ENCODE data around the gene AP5B1.

Gene AP5B1

DNA sequence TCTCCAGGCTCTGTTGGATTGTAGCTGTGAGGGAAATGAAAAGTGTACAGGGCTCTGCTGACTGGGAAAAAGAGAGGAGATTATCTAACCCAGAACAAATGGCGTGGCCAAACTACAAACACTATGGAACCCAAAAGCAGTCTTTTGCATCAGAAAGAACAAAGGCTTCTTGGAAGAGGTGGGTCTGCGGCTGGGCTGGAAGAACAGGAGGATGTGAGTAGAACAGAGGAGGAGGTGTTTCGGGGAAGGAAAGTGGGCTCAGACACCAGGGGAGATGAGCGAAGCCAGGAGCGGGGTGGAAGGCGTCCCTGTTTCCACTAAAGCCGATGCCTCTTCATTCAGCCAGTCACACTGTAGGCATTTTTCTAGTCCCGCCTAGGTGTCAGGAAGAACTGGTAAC is 18.1 kb upstream of the AP5B1 start:
- DNase-seq: no peak

DNA sequence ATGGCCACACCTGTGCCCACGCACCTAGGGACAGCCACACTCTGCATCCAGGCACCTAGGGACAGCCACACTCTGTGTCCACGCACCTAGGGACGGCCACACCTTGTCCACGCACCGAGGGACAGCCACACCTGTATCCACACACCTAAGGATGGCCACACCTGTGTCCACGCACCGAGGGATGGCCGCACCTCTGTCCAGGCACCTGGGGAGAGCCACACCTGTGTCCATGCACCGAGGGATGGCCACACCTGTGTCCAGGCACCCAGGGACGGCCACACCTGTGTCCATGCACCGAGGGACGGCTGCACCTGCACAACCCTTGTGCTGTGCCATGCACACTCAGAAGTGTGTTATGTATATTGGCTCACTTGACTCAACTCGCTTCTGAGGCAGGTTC is 16.9 kb upstream of the AP5B1 start:
- DNase-seq: no peak

DNA sequence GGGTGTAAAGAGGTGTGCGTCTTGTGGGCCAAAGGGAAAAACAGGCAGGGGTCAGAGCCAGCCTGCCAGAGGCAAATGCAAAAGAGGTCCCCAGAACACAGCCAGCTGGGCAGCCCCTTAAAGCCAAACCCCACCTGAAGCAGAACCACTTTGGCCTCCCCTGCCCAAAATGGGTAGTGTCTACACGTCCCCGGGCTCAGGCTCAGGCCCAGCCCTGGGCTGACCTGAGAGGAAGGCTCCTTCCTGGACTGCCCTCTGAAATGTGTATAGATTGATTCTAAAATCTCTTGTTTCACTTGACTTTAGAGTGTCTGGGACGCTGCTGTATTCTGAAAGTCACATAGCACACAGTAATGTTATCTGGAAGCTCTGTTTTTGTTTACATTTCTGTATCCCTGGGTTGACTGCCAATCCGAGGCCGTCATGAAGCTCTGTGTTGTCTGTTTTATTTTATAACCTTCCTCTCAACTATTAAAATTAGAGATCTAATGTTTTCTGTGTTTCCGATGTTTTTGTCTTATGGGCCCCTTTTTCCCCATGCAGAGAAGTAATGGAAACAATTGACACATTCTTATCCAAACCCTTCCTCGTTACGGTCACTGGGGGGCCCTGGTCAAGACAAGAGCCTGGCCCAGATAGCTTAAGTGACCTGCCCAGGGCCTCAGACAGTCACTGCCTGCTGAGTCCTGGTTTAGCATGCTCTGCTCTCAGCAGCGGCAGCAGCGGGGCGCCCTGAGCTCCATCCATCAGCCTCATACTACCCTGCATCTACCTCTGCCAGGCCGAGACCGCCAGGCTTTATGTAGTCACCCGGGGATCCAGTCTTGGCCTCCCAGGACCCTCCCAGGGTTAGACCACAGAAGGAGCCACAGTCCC is 16.2 kb upstream of the AP5B1 start:
- no peak for DNase-seq

DNA sequence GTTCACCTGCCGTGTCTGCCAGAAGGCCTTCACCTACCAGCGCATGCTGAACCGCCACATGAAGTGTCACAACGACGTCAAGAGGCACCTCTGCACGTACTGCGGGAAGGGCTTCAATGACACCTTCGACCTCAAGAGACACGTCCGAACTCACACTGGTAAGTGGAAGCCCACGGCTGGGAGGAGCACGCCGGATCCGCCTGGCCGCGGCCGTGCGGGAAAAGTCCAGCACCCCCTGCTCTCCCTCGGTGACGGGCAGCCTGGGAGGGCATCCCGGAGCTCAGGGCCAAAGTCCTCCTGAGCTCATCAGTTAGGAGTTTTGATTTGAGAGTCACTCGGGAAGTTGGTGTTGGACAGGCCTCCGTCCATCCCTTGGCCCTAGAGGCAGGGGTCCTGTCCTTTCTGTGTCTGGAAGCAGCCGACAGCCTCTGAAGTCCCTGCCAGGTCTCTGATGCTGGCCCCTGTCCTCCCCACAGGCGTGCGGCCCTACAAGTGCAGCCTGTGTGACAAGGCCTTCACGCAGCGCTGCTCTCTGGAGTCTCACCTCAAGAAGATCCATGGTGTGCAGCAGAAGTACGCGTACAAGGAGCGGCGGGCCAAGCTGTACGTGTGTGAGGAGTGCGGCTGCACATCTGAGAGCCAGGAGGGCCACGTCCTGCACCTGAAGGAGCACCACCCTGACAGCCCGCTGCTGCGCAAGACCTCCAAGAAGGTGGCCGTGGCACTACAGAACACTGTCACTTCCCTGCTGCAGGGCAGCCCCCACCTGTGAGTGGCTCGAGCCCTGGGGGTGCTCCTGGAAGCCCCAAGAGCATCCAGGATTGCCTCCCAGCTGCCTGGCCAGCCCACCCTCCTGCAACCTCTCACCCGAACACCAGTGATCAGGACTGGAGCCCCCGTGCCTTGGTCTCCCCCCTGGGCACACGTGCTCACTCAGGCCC is 14.1 kb upstream of the AP5B1 start:
- no peak for DNase-seq

DNA sequence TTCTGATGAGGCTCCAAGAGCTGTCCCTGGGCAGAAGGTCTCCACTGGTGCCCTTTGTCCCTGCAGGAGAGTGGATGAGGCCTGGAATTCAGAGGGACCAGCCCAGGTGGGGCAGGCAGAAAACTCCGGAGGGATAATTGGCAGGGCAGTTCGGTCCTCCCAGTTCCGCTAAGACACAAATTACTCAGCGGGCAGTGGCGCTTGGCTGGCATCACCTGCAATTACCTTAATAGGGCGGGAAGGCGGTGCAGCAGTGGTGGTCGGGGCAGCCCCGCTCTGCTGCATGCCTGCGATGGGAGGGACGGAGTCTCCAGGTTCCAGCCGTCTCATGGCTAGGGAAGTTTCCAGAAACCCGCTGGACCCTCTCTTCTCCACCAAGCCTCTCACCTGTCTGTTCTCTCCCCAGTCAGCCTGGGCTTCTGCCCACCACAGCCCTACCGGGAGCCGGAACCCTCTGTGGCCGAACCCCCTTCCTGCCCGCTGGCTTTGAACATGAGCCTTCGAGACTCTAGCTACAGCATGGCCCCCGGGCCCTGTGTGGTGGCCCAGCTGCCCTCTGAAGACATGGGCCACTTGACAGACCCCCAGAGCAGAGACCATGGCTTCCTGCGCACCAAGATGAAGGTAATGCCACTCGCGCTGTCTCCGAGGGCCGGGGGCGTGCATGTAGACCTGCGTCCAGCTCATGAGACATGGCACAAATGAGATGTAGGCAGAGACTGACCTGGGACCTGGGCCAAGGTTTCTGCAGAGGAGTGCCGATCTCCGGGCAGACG is 13.0 kb upstream of the AP5B1 start:
- DNase-seq: no peak

DNA sequence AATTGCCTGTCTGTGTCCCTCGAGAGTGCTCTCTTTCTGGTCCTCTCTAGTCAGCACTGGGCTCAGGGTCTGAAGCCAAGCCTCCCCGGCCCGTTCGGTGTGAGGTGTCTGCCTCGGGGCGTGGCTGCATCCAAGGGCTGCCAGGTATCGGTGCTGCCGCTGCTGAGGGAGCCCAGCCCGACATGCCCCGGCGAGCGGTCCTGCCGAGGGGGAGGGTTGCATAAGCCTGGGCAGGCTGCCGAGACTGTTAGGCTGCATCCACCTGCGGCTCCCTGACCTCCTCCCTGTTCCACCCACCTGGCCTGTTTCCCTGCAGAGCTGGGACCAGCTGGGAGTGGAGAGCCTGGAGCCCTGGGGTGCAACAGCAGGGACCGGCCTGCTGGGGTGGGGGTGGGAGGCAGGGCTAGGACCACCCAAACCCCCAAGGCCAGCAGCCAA is 12.4 kb upstream of the AP5B1 start:
- DNase-seq: no peak

DNA sequence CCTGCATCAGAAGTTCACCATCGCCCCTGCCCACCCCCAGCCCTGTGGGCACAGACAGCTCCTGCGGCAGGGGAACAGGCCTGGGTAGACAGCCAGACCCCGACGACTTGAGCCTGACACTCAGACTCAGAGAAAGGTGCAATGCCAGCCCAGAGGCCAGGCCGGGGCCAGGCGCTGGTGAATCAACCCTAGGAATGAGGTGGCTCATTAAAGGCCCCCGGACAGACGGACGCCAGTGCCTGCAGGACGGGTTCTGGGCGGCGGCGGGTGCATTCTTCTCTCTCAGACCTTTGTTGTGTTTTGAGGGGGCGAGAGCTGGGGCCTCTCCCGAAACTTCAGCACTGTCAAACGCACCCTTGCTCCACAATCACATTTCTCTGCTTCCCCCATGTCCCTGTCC is 11.7 kb upstream of the AP5B1 start:
- no peak for DNase-seq

DNA sequence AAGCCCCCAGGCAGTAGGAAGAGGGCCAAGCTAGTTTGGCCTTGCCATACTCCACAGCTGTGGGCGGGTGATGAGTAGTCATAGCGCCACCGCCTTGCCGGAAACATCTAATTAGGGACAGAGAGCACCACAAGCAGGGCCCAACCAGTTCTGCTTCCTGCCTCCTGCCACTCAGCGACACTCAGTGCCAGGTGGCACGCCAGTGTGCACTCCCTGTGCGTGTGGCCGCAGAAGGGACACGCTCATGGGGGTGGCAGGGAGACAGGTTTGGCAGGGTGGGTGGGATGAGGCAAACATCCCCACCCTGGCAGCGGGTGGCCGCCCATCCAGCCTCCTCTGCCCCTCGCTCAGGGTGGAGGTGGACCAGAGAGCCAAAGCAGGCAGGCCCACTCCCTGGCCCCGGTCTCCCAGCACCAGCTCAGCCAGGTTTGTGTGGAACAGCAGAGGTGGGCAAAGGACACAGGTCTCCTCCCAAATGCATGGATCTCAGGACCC is 11.0 kb upstream of the AP5B1 start:
- peak; percentile 36 to 66 for DNase-seq

DNA sequence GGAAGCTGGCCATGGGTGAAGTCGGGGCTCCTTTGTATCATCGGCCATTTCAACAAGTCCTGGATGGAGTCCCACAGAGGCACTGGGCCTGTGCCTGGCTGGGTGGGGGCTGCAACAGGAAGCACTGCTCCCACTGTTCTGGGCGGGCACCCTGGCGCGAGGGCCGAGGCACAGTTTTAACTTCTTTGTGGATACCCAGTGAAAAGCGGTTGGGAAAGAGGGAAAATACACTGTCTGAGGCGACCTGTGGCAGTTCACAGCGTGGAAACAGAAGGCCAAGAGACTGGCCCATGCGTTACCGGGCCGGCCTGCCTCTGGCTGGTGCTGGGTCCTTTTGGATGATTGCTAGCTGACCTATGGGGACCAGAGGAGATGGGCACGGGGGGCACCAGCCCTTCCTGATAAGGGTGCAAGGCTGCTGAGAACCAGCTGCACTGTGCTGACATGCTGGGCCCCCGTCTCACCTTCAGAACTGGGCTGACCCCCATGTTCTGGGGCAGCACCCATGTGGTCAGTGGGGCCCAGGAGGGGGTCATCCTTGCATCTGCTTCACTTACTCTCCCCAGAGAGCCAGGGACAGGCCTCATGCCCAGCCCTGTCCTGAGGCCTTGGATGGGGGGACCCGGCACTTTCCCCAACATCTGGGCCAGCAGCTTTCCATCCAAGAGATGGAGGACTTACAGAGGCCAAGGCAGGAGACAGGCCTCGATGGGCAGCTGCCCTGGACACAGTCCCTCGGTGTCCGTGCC is 10.3 kb upstream of the AP5B1 start:
- DNase-seq: no peak

DNA sequence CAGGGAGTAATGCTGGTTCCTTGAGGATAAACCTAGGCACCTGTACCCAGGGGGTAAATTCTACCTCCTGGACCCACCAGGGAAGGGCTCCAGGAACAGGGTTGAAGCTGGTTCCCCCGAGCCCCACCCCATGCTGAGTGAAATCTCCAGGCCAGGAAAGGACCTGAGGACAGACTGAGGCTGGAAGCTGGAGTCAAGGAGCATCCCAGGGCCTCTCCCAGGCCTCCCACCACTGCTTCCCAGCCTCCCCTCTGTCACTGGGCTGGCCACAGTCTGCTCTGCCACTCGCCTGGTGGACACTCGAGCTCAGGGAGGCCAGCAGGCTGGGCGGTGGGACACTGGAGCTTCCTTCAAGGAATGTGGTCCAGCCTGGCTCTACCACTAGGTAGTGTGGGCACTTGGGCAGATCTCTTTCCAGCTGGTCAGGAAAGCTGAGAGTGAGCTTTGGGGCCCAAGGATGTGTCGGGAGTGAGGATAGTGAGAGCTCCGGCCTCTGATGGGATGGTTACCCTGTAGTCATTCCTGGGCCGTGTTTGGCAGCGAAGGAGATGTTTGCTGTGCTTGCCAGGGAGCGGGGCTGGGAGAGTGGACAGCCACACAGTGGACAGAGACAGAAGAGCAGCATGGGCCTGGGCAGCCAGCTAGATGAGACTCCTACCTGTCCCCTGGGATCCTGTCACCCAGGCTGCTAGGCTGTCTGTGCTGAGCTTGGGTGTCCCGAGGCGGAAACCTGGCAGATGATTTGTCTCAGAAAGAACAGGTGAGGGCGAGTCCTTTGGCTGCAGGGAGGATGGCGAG is 9.5 kb upstream of the AP5B1 start:
- no peak for DNase-seq

DNA sequence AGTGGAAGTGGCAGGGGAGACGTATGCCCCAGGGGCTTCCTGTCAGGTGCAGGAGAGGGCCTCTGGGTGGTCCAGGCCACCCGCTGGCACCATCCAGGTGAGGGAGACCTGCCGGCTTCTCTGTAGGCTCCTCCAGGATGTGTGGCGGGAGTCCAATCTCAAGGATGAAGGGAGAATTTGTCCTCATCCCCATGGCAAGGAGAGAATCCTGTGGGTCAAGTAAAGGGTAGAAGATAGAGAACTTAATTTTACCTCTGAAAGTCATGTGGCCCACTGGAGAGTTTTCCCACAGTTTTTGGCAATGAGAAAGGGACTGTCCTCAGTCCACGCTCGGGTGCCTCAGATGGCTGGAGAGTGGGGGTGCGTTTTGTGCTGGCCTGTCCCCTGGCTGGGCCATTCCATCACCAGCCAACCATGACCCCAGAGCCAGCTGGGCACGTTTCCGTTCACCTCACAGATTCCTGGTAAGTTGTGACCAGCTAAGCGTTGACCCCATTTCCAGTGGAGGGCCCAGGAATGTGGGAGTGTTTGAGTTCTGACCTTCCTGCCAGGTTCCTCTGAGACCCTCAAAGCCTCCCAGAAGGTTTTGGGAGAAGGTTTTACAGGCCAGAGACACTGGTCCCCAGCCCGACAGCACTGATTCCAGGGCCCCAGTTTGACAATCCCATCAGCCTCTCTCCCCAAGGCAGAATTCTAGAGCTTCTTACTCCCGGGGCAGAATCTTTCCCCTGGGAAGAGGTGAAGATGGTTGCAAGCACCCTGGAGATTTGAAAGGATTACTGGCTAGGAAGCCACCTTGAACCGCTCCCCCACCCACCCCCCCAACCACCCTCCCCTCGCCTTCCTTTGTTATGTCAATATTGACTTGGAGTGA is 8.7 kb upstream of the AP5B1 start:
- DNase-seq: no peak

DNA sequence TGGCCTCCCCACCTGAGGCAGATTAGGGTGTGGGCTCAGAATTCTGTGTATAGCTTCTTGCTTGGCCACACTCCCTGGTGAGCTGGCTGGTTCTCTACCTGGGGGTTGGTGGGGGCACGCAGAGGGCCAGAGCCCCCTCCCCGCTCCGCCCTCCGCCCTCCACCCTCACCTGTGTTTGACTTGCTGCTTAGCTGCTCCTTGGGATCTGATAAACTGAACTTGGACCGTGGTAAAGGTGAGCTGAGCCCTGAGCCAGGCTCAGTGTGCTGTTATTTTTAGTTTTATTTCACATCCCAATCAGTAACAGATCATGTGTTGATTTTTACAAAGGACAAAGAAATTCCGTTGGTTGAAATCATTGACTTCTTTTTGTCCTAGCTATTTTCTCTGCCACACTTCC is 8.0 kb upstream of the AP5B1 start:
- DNase-seq: no peak

DNA sequence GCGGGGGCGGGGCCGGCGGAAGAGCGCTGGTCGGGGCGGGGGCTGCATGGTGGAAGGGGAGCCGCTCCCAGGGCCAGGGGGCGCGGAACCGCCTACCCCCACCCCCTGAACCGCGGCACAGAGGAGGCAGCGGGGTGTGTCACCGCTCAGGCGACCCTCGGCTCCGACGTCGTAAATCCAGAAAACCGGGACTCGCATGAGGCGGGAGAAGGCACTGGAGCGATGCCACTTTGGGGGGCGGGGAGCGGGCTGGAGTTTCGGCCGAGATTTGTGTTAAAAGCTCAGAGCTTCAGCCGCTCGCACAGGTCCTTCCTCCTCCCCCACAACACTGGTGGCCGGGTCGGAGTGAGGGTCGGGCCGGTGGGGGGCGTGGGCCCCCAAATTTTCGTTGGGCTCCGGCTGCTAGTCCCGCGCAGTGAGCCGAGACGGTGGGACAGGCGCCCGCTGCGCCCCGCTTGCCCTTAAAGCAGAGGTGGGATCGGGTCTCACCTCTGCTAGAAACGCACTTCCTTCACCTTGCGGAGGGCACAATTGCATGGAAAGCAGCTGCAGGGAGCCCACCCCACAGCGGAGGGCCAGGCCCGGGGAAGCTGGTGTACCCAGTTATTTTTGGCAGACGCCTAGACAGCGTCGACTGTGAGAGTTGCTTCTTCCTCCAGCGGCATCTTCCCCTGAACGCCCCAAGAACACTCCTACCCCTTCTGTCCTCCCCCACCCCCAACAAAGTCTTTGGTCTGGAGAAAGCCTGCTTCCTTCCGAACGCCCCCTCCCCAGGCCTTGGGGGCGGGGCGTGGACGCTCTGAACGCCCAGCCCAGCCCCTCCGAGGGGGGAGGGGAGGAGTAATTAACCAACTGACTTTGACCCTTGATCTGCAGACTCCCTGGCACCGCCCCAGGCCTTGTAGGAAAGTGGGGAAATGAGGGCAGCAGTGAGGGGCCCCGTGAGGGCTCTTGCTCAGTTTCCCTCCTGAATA is 7.2 kb upstream of the AP5B1 start:
- no peak for DNase-seq

DNA sequence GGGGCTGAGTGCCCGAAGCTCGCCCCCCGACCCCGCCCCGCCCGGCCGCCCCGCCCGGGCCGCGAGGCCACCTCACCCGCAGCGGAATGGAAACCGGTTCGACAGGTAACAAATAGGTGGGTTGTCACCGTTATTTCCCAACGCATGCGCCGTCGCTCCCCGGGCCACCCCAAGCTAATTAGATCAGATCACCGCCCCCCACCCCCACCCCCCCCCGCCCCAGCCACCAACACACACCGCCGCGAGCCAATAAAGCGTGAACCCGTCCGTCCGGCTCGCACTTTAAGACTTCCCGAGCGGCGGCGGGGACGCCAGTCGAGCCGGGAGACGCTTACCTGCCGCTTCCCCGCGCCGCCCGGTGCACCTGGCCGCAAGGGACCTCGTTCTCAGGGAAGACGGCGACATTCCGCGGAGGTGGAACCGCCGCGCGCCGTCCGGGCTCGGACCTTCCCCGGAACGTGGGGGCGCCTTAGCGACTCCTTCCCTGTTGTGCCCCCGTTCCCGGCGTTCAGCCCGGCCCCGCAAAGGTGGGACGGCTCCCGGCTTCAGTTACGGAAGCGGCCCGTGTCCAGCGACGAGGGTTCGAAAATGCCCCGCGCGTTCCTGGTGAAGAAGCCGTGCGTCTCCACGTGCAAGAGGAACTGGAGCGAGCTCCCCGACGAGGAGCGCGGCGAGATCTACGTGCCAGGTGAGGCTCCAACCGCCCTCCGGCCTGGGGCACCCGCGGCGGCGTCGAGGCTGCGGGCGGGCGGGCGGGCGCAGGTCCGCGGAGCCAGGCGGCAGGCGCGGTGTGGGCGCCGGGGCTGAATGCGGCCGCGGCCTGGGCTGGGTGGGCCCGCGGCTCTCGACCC is 6.2 kb upstream of the AP5B1 start, which contains the start of gene OVOL1:
Gene OVOL1, plus strand, starts transcription at position 278 of the 851 bp plus-strand sequence. Its CDS starts 311 bp downstream, at position 589.
- DNase-seq: no peak

DNA sequence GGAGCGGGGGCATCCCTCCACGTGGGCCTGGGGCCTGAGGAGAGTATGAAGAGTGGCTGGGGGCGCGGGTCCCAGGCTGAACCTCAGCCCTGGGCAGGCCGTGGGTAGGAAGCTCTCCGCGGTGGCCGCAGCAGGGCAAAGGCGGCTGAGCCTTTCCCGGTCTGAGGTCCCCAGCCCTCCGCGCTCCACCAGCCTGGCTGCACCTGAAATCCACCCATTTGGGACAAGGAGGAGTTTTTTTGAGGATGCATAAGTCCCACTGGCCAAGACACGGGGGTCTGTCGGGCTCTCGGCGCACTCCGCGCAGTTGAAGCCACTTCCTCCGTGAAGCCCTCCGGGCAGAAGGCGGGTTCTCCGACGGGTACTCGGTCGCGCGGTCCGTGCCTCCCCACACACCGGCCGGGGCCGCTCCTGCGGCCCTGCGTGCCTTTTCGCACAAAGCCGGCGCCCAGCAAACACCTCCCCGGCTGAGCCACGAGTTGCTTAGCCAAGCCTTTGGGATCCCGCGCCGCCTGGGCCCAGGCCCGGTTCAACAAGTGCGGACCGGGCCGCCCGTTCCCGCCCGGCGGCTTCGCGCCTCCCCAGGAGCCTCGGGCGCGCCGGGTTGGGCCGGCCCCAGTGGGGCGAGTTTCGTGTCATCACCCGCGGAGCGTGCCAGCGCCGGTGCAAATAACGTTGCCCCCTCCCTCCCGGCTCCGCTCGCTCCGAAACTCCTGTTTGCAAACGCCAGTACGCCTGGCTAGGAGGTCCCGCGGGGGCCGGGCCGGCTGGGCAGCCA is 5.4 kb upstream of the AP5B1 start:
- DNase-seq: no peak

DNA sequence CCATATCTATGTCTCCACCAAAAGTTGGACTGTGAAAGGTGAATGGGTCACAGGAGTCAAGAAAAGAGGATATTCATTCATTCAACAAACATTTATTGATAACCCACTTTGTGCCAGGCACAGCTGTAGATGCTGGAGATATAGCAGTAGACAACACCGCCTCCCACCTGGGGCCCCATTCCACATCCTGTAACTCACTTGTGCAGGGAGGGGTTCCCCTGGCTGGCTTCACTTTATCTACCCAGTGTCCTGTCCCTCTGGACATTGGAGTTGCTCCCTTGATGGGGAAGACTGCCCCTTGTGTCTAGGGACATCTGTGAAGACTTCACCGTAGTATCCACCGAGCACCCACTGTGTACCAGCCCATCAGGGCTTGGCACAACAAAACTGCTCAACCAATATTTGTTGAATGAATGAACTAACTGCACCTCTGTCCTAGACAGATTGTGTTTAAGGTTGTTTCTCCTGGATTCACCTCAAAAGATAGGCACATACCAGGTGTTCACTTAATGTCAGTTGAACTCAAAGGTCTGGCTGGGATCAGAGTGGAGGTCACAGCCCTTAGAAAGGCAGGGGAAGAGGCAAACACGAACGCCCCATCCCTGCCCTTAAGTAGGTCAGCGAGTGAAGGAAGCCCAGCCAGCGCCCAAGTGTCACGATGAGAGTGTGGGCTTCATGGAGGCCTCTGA is 4.7 kb upstream of the AP5B1 start:
- DNase-seq: no peak

All from stimulated activated CD4-positive, alpha-beta T cell treated with anti-CD3 and anti-CD28 coated beads, Interleukin-2, amount 100 ng/mL, for 48 hours (primary cell).